Measurements from ENCODE around the gene ASB11. TPM values are rescaled to one million over a fixed set of nuclear protein-coding genes. Genes with fewer than 3 reads are reported as not detected.

ASB11 gene
- total and polyA plus RNA-seq, 2 experiments from 2014 or later: not detected

GRCh38 chrX:15298780-15299179 lies 16.7 kb downstream of the ASB11 start:
- H2AFZ ChIP-seq: no peak overlapping the region
- WGBS, 2 experiments (ENCODE audit: low coverage in 1 of 2, low lambda C conversion rate in 2 of 2, missing lambda C conversion rate in 2 of 2): 79 to 83% methylated on average over 2 of the region's 3 CpGs
- H3K27ac ChIP-seq: no peak overlapping the region
- H3K4me2 ChIP-seq (ENCODE audit: unreplicated experiment): no peak overlapping the region
- no peak overlapping the region for H3K9ac ChIP-seq
- no peaks in the 10 kb centered on the region for H3K27me3 ChIP-seq (replicated peaks; ENCODE audit: insufficient read depth)
- DNase-seq: no peak
- in situ Hi-C loops (cut with MboI): no loop called here
- H3K9me3 ChIP-seq (ENCODE audit: low read depth): no peaks in the 10 kb centered on the region
- no peaks in the 10 kb centered on the region for H4K20me1 ChIP-seq (ENCODE audit: insufficient read depth)
- no peak overlapping the region for H3K4me3 ChIP-seq
- H3F3A ChIP-seq (ENCODE audit: insufficient read depth): no peaks in the 10 kb centered on the region
- no peak for TF ChIP-seq EZH2phosphoT487 (IDR thresholded peaks at IDR 0.05; ENCODE audit: insufficient read depth, low read depth)
- TF ChIP-seq EZH2 (IDR thresholded peaks at IDR 0.05; ENCODE audit: insufficient read depth, poor library complexity, severe bottlenecking): no peak
- H3K4me1 ChIP-seq (ENCODE audit: insufficient read depth): no peaks in the 10 kb centered on the region
- H3K79me2 ChIP-seq (ENCODE audit: insufficient read depth): no peaks in the 10 kb centered on the region
- no peaks in the 10 kb centered on the region for H3K9me2 ChIP-seq (ENCODE audit: insufficient read depth)
- no peaks in the 10 kb centered on the region for H3K36me3 ChIP-seq (ENCODE audit: low read depth)

DNA sequence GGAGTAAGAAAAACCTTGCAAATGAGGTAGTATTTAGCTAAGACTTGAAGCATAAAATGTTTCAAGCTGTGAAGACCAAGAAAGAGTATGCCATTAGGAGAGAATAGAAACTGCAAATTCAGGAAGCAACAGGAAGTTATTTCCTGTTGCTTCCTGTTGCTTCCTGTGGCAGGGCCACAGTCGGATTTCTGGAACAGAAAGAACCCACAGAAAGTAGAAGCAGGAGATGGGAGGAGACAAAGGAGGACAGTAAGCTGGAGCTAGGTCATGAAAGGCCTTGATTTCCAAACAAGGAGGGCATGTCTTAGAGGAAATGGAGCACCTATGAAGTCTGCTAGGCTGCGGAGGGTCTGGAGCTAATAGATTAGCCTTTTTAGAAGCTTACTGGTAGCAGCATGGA lies 17.2 kb downstream of the ASB11 start:
- H3K27me3 ChIP-seq (replicated peaks; ENCODE audit: insufficient read depth): no peaks in the 10 kb centered on the region
- no peaks in the 10 kb centered on the region for H4K20me1 ChIP-seq (ENCODE audit: insufficient read depth)
- H3K9ac ChIP-seq: no peak overlapping the region
- H3K27ac ChIP-seq: no peak overlapping the region
- no peak for DNase-seq
- H3K4me3 ChIP-seq: no peak overlapping the region
- H3K36me3 ChIP-seq (ENCODE audit: low read depth): no peaks in the 10 kb centered on the region
- no peaks in the 10 kb centered on the region for H3K9me2 ChIP-seq (ENCODE audit: insufficient read depth)
- no peak overlapping the region for H2AFZ ChIP-seq
- TF ChIP-seq EZH2 (IDR thresholded peaks at IDR 0.05; ENCODE audit: insufficient read depth, poor library complexity, severe bottlenecking) (no peak), EZH2phosphoT487 (IDR thresholded peaks at IDR 0.05; ENCODE audit: insufficient read depth, low read depth) (no peak)
- no peaks in the 10 kb centered on the region for H3F3A ChIP-seq (ENCODE audit: insufficient read depth)
- WGBS, 2 experiments (ENCODE audit: low coverage in 1 of 2, low lambda C conversion rate in 2 of 2, missing lambda C conversion rate in 2 of 2): 73 to 84% methylated on average over 2 of the region's 2 CpGs
- H3K79me2 ChIP-seq (ENCODE audit: insufficient read depth): no peaks in the 10 kb centered on the region
- no peaks in the 10 kb centered on the region for H3K9me3 ChIP-seq (ENCODE audit: low read depth)
- in situ Hi-C loops (cut with MboI): no loop called here
- no peak overlapping the region for H3K4me2 ChIP-seq (ENCODE audit: unreplicated experiment)
- no peaks in the 10 kb centered on the region for H3K4me1 ChIP-seq (ENCODE audit: insufficient read depth)

DNA sequence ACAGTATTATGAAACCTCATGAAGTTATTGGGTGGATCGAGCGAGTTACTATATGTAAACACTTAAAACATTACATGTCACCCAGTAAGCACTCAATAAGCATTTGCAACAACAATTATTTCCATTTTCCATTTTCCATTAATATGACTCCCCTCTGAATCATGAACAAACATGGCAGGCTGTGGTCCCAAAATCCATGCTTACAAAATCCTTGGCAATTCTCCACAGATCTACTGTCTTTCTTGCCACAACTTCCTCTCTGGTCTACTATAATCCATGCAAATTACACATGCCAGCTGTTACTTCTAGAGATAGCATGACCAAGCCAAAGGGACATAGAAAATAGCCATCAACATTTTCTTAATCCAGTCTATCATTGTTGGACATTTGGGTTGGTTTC lies 22.0 kb downstream of the ASB11 start:
- H2AFZ ChIP-seq: no peak overlapping the region
- TF ChIP-seq EZH2phosphoT487 (IDR thresholded peaks at IDR 0.05; ENCODE audit: insufficient read depth, low read depth): no peak
- TF ChIP-seq EZH2 (IDR thresholded peaks at IDR 0.05; ENCODE audit: insufficient read depth, poor library complexity, severe bottlenecking): no peak
- no peaks in the 10 kb centered on the region for H3F3A ChIP-seq (ENCODE audit: insufficient read depth)
- in situ Hi-C loops (cut with MboI): no loop called here
- no peaks in the 10 kb centered on the region for H3K9me3 ChIP-seq (ENCODE audit: low read depth)
- H3K9me2 ChIP-seq (ENCODE audit: insufficient read depth): no peaks in the 10 kb centered on the region
- no peak for DNase-seq
- no peaks in the 10 kb centered on the region for H3K36me3 ChIP-seq (ENCODE audit: low read depth)
- no peaks in the 10 kb centered on the region for H3K4me1 ChIP-seq (ENCODE audit: insufficient read depth)
- no peaks in the 10 kb centered on the region for H3K27me3 ChIP-seq (replicated peaks; ENCODE audit: insufficient read depth)
- H3K27ac ChIP-seq: no peak overlapping the region
- no peaks in the 10 kb centered on the region for H3K79me2 ChIP-seq (ENCODE audit: insufficient read depth)
- WGBS, 2 experiments (ENCODE audit: low coverage in 1 of 2, low lambda C conversion rate in 2 of 2, missing lambda C conversion rate in 2 of 2): 88 to 94% methylated on average over 2 of the region's 2 CpGs
- no peak overlapping the region for H3K9ac ChIP-seq
- no peak overlapping the region for H3K4me3 ChIP-seq
- H4K20me1 ChIP-seq (ENCODE audit: insufficient read depth): no peaks in the 10 kb centered on the region
- H3K4me2 ChIP-seq (ENCODE audit: unreplicated experiment): no peak overlapping the region

- Histone ChIP-seq H3K4me2 (ENCODE audit: unreplicated experiment) (no peak overlapping the region), H3K9me3 (ENCODE audit: low read depth) (no peaks in the 10 kb centered on the region), H3K27me3 (replicated peaks; ENCODE audit: insufficient read depth) (no peaks in the 10 kb centered on the region), H3K4me1 (ENCODE audit: insufficient read depth) (no peaks in the 10 kb centered on the region), H4K20me1 (ENCODE audit: insufficient read depth) (no peaks in the 10 kb centered on the region), H3K79me2 (ENCODE audit: insufficient read depth) (no peaks in the 10 kb centered on the region), H3K27ac (no peak overlapping the region), H3K9me2 (ENCODE audit: insufficient read depth) (no peaks in the 10 kb centered on the region), H3K4me3 (no peak overlapping the region), H3K9ac (no peak overlapping the region), H2AFZ (no peak overlapping the region), H3F3A (ENCODE audit: insufficient read depth) (no peaks in the 10 kb centered on the region), H3K36me3 (ENCODE audit: low read depth) (no peaks in the 10 kb centered on the region)
- 81 to 100% methylated on average over 2 to 3 of the region's 3 CpGs for WGBS, 2 experiments (ENCODE audit: low coverage in 1 of 2, low lambda C conversion rate in 2 of 2, missing lambda C conversion rate in 2 of 2)
- in situ Hi-C loops (cut with MboI): no loop called here
- DNase-seq: no peak
- TF ChIP-seq EZH2 (IDR thresholded peaks at IDR 0.05; ENCODE audit: insufficient read depth, poor library complexity, severe bottlenecking) (no peak), EZH2phosphoT487 (IDR thresholded peaks at IDR 0.05; ENCODE audit: insufficient read depth, low read depth) (no peak)
Observed at GRCh38 chrX:15292861-15293260, 22.6 kb downstream of the ASB11 start.

DNA sequence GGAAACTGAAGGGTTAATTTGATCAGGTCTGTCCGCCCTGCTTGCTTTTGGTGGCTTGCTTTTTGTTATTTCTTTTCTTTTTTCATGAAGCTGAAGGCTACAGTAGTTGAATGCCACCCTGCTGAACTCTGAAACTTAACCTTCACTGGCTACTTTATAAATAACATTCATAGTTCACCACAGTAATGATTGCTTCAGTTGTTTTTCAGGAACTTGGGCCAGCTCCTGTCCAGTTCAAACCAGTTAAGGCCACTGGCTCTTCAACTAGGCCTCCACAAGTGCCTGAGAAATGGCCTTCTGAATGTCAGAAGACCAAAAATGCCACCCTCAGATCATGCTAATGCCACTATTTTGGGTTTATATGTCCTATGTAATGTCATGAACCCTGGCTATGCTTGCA lies 37.8 kb downstream of the ASB11 start:
- H4K20me1 ChIP-seq (ENCODE audit: insufficient read depth): no peaks in the 10 kb centered on the region
- H3K4me2 ChIP-seq (ENCODE audit: unreplicated experiment): no peak overlapping the region
- no peaks in the 10 kb centered on the region for H3K9me2 ChIP-seq (ENCODE audit: insufficient read depth)
- no peak overlapping the region for H3K4me3 ChIP-seq
- in situ Hi-C loops (cut with MboI): no loop called here
- no peak for DNase-seq
- no peak overlapping the region for H3K27ac ChIP-seq
- TF ChIP-seq EZH2phosphoT487 (IDR thresholded peaks at IDR 0.05; ENCODE audit: insufficient read depth, low read depth) (no peak), EZH2 (IDR thresholded peaks at IDR 0.05; ENCODE audit: insufficient read depth, poor library complexity, severe bottlenecking) (no peak)
- H3K9ac ChIP-seq: no peak overlapping the region
- H3K36me3 ChIP-seq (ENCODE audit: low read depth): no peaks in the 10 kb centered on the region
- no peaks in the 10 kb centered on the region for H3K27me3 ChIP-seq (replicated peaks; ENCODE audit: insufficient read depth)
- 9 to 17% methylated on average over 1 of the region's 1 CpG for WGBS, 2 experiments (ENCODE audit: low coverage in 1 of 2, low lambda C conversion rate in 2 of 2, missing lambda C conversion rate in 2 of 2)
- no peaks in the 10 kb centered on the region for H3K4me1 ChIP-seq (ENCODE audit: insufficient read depth)
- H3K9me3 ChIP-seq (ENCODE audit: low read depth): no peaks in the 10 kb centered on the region
- no peaks in the 10 kb centered on the region for H3K79me2 ChIP-seq (ENCODE audit: insufficient read depth)
- no peak overlapping the region for H2AFZ ChIP-seq
- no peaks in the 10 kb centered on the region for H3F3A ChIP-seq (ENCODE audit: insufficient read depth)

All from GM23248 (cell line).